HepG2 (cell line): Measurements from ENCODE around the gene SYDE2. TPM values are rescaled to one million over a fixed set of nuclear protein-coding genes. Genes with fewer than 3 reads are reported as not detected.

Experiments
- ARID3A ChIP-seq: IDR thresholded peaks from 2 replicates; pipeline ENCODE4 v1.6.1; 2012; ENCODE audit warnings: low read depth, low read length, improper control_type of control experiment
- ARNT2 ChIP-seq: sonication (generic); formaldehyde crosslinking; IDR thresholded peaks from 2 replicates; pipeline ENCODE4 v1.8.0; 2022; ENCODE audit warnings: mild to moderate bottlenecking, low read depth, missing genetic modification reagents, moderate library complexity
- HOXA5 ChIP-seq: sonication (generic); formaldehyde crosslinking; IDR thresholded peaks from 2 replicates; pipeline ENCODE4 v1.4.0; 2020; ENCODE audit warnings: missing genetic modification reagents
- IRX3 ChIP-seq: sonication (generic); formaldehyde crosslinking; IDR thresholded peaks from 2 replicates; pipeline ENCODE4 v1.8.1; 2023; ENCODE audit warnings: mild to moderate bottlenecking, low read depth, missing genetic modification reagents, borderline replicate concordance
- RBFOX2 ChIP-seq: fragments of 200-400 bp; formaldehyde crosslinking; IDR thresholded peaks from 2 replicates; pipeline ENCODE4 v1.6.1; 2017; ENCODE audit warnings: low read depth, mild to moderate bottlenecking, low read length
- SKI ChIP-seq: fragments of 450-650 bp; IDR thresholded peaks from one replicate; pipeline ENCODE4 v1.6.1; 2018; ENCODE audit warnings: mild to moderate bottlenecking; ENCODE audit not compliant: partially characterized antibody
- SNAPC5 ChIP-seq: sonication (generic); formaldehyde crosslinking; IDR thresholded peaks from 2 replicates; pipeline ENCODE4 v1.8.1; 2023; ENCODE audit warnings: mild to moderate bottlenecking, missing genetic modification reagents, borderline replicate concordance
- SOX6 ChIP-seq, 2 experiments: fragments of 450-650 bp in 1 of 2; sonication (generic) in 1 of 2; formaldehyde crosslinking in 1 of 2; IDR thresholded peaks; 2 replicates each; pipeline versions ENCODE4 v1.4.0 to v1.6.1; 2017 to 2020; ENCODE audit warnings: antibody characterized with exemption in 1 of 2, mild to moderate bottlenecking in 1 of 2, missing genetic modification reagents in 1 of 2
- SRSF1 ChIP-seq: fragments of 200-400 bp; formaldehyde crosslinking; optimal IDR thresholded peaks from 2 replicates; pipeline ENCODE3; 2017; ENCODE audit warnings: mild to moderate bottlenecking, low read depth, low read length, moderate library complexity
- TMF1 ChIP-seq: sonication (generic); formaldehyde crosslinking; IDR thresholded peaks from 2 replicates; pipeline ENCODE4 v1.8.1; 2022; ENCODE audit warnings: low read depth, missing genetic modification reagents
- ZBTB10 ChIP-seq: sonication (generic); formaldehyde crosslinking; IDR thresholded peaks from 2 replicates; pipeline ENCODE4 v1.4.0; 2020; ENCODE audit warnings: missing genetic modification reagents, borderline replicate concordance
- ZHX1 ChIP-seq: sonication (generic); formaldehyde crosslinking; IDR thresholded peaks from 2 replicates; pipeline ENCODE4 v1.8.1; 2022; ENCODE audit warnings: low read depth, mild to moderate bottlenecking, missing genetic modification reagents
- ZIK1 ChIP-seq: sonication (generic); formaldehyde crosslinking; IDR thresholded peaks from 2 replicates; pipeline ENCODE4 v1.5.0; 2020; ENCODE audit warnings: mild to moderate bottlenecking, low read depth, missing genetic modification reagents, borderline replicate concordance
- ZNF101 ChIP-seq: sonication (generic); formaldehyde crosslinking; IDR thresholded peaks from 2 replicates; pipeline ENCODE4 v1.4.0; 2020; ENCODE audit warnings: mild to moderate bottlenecking, low read depth, missing genetic modification reagents, borderline replicate concordance
- ZNF431 ChIP-seq: sonication (generic); formaldehyde crosslinking; IDR thresholded peaks from 2 replicates; pipeline ENCODE4 v1.9.0; 2022; ENCODE audit warnings: missing genetic modification reagents, low read depth, mild to moderate bottlenecking, borderline replicate concordance
- ZNF570 ChIP-seq: sonication (generic); formaldehyde crosslinking; IDR thresholded peaks from 2 replicates; pipeline ENCODE4 v1.4.0; 2020; ENCODE audit warnings: mild to moderate bottlenecking, missing genetic modification reagents, borderline replicate concordance
- ZNF7 ChIP-seq: IDR thresholded peaks from 2 replicates; pipeline ENCODE4 v1.6.1; 2016; ENCODE audit warnings: missing biosample characterization, missing genetic modification reagents
- ZNF790 ChIP-seq: sonication (generic); formaldehyde crosslinking; IDR thresholded peaks from 2 replicates; pipeline ENCODE4 v1.8.0; 2022; ENCODE audit warnings: missing genetic modification reagents, mild to moderate bottlenecking, borderline replicate concordance
- ZNF792 ChIP-seq: IDR thresholded peaks from 2 replicates; pipeline ENCODE4 v1.6.1; 2016
- ZNF891 ChIP-seq: sonication (generic); formaldehyde crosslinking; IDR thresholded peaks from 2 replicates; pipeline ENCODE4 v1.5.0; 2020; ENCODE audit warnings: mild to moderate bottlenecking, missing genetic modification reagents
- ZSCAN30 ChIP-seq: sonication (generic); formaldehyde crosslinking; IDR thresholded peaks from 2 replicates; pipeline ENCODE4 v1.5.0; 2020; ENCODE audit warnings: mild to moderate bottlenecking, missing genetic modification reagents
- polyA plus RNA-seq, 8 experiments: library from polyadenylated mRNA; depleted of rRNA in 3 of 8; stranded (reverse) in 7 of 8; unstranded in 1 of 8; fragments of >200 nt; fragmentation: Illumina TruSeq in 4 of 8; extraction: Trizol in 4 of 8; gene quantifications; 2 replicates each; pipeline versions ENCODE4 v1.2.1 to v1.2.3, GENCODE V29; 2011 to 2016; ENCODE audit warnings: low read depth in 4 of 8, missing spikeins in 1 of 8, mixed read lengths in 1 of 8; ENCODE audit not compliant: insufficient read depth in 1 of 8
- total RNA-seq, 5 experiments: library from RNA; depleted of rRNA; stranded (reverse); fragments of >200 nt; fragmentation: Illumina TruSeq; extraction: Trizol; gene quantifications; 2 replicates each; pipeline ENCODE4 v1.2.3, GENCODE V29; 2016; ENCODE audit warnings: low read depth in 1 of 5

The SYDE2 gene
- total and polyA plus RNA-seq, 2 of the 13 experiments (the other 11 are each of a cell fraction or from before 2014, with no cell fraction given) = 1.8 to 5.3 TPM

- TF ChIP-seq RBFOX2 = peak; percentile 13
- 0 out of 2 replicates have a peak, but pooled peaks have one; percentile 12 for TF ChIP-seq ZNF431
- peak; percentile 36; the same call in 1 of the 2 replicates for TF ChIP-seq ARNT2 (CRISPR knock-in tag)
- no peak for TF ChIP-seq ZNF101 (CRISPR knock-in tag)
- TF ChIP-seq SNAPC5 (CRISPR knock-in tag) = peak; percentile 69; the same call in 1 of the 2 replicates
- 0 out of 2 replicates have a peak, but pooled peaks have one; percentile 27 for TF ChIP-seq ZNF790 (CRISPR knock-in tag)
- peak; percentile 11 for TF ChIP-seq SKI
- TF ChIP-seq ZNF792 (CRISPR knock-in tag) = no peak
- TF ChIP-seq TMF1 (CRISPR knock-in tag) = peak; percentile 67; the same call in 1 of the 2 replicates
- no peak for TF ChIP-seq ZNF7 (CRISPR knock-in tag)
- 0 out of 2 replicates have a peak, but pooled peaks have one; percentile 17 for TF ChIP-seq ZSCAN30 (CRISPR knock-in tag)
- 0 out of 2 replicates have a peak, but pooled peaks have one; percentile 40 for TF ChIP-seq ZNF891 (CRISPR knock-in tag)
- peak; percentile 45 for TF ChIP-seq SRSF1
- 0 out of 2 replicates have a peak, but pooled peaks have one; percentile 63 for TF ChIP-seq IRX3
- TF ChIP-seq ZNF570 (CRISPR knock-in tag) = no peak
- TF ChIP-seq ZHX1 (CRISPR knock-in tag) = 0 out of 2 replicates have a peak, but pooled peaks have one; percentile 36
- TF ChIP-seq ZIK1 (CRISPR knock-in tag) = peak; percentile 54; the same call in 1 of the 2 replicates
- no peak for TF ChIP-seq SOX6 (IDR thresholded peaks at IDR 0.05)
- TF ChIP-seq SOX6 (CRISPR knock-in tag; IDR thresholded peaks at IDR 0.05) = no peak
- peak; percentile 67; the same call in 1 of the 2 replicates for TF ChIP-seq ZBTB10
- no peak for TF ChIP-seq ARID3A
- no peak for TF ChIP-seq HOXA5
These were observed 700 bp upstream of the SYDE2 start (continued) for GRCh38 chr1:85201340-85202091.
